Memory B cell (primary cell): ENCODE results near the gene HSPH1.

Experiments
- ATAC-seq: fragments of 150-1000 bp; cut with Tn5 transposase; 2 replicates; pipeline ENCODE4 v1.10.0; 2021; ENCODE audit warnings: low read depth, mild to moderate bottlenecking, moderate library complexity
- DNase-seq, 2 donors: peaks; one replicate each; pipeline ENCODE4 v3.0.0; 2022; ENCODE audit warnings: low spot score in 2 of 2
- H3K27ac Mint-ChIP-seq: one replicate; pipeline ENCODE4 v1.8.0; 2022; ENCODE audit warnings: mild to moderate bottlenecking, moderate library complexity, mixed read lengths
- H3K27me3 Mint-ChIP-seq: one replicate; pipeline ENCODE4 v1.8.0; 2022; ENCODE audit warnings: mixed read lengths
- H3K36me3 Mint-ChIP-seq: one replicate; pipeline ENCODE4 v1.8.0; 2022; ENCODE audit warnings: mild to moderate bottlenecking, mixed read lengths
- H3K4me1 Mint-ChIP-seq: one replicate; pipeline ENCODE4 v1.8.0; 2022; ENCODE audit warnings: mixed read lengths
- H3K4me3 Mint-ChIP-seq: one replicate; pipeline ENCODE4 v1.8.0; 2022; ENCODE audit warnings: mild to moderate bottlenecking, moderate library complexity, mixed read lengths
- H3K9me3 Mint-ChIP-seq: one replicate; pipeline ENCODE4 v1.8.0; 2022; ENCODE audit warnings: mixed read lengths

HSPH1 gene

DNA sequence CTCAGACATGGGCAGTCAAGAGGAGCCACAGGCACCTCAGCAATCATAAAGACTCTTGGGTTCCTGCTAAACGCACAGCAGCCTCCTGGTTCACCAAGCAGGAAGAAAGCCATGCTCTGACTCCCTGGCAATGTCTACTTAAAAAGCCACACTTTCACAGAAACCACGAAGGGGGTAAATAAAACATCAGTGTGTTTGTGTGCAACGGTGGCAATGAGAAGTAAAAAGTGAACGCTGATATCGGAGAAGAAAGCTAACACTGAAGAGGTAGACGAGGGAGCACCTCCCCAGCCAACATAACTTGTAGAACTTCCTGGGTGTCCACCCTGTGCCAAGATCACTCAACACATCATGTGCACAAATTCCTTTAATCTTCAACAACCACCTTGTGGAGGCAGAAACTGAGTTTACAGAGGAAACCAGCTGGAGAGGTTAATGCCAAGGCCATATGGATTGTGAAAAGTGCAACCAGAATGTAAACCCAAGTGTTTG lies 30.2 kb downstream of the HSPH1 start:
- Mint-ChIP-seq H3K27ac (no peak overlapping the region), H3K4me1 (peaks cover 5% of the 10 kb centered on the region), H3K9me3 (no peaks in the 10 kb centered on the region), H3K4me3 (no peak overlapping the region), H3K27me3 (peaks cover 8% of the 10 kb centered on the region), H3K36me3 (peaks cover 10% of the 10 kb centered on the region)
- DNase-seq (no peak), ATAC-seq (no peak)

DNA sequence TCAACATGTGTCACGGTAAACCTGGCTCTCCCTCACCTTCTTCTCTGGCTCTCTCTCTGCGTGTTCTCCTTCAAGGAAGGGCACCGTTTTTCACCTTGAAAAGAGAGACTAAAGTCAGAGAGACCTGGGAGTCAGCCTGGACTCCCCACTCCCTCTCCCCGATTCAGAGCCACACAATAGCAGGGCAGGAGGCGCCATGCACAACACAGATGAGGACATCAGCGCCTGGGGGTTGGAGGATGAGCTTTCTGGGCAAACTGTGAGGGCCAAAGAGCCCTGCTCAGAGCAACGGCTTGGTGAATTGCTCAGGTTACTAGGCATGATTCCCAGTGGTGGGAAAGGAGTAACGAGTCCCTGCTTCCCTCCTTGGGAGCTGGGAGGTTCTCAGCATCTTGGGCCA lies 32.3 kb downstream of the HSPH1 start:
- Mint-ChIP-seq H3K27ac (no peak overlapping the region), H3K27me3 (peaks cover 15% of the 10 kb centered on the region), H3K4me3 (no peak overlapping the region), H3K9me3 (no peaks in the 10 kb centered on the region), H3K4me1 (peaks cover 5% of the 10 kb centered on the region), H3K36me3 (peaks cover 4% of the 10 kb centered on the region)
- ATAC-seq, result no peak
- DNase-seq, result no peak

DNA sequence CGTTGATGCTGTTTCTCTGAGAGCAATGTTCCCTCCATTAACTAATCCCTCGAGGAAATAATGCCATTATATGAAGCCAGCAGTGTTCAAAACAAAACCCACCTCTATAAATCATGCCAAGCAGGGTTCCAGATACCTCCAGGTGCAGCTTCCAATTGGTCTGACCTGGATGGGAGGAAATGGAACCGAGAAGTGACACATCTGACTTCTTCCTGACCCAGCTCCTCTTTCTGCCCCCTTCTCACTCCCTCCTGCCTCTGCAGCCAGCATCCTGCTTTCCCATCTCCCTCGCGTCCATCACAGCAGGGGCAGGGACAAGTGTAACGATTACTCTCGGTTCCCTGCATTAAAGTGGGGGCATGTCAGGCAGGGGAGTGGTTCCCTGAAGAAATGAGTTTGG lies 37.5 kb downstream of the HSPH1 start:
- no peak for ATAC-seq
- H3K4me1 Mint-ChIP-seq, result peaks cover 6% of the 10 kb centered on the region
- no peak for DNase-seq
- no peaks in the 10 kb centered on the region for H3K9me3 Mint-ChIP-seq
- no peak overlapping the region for H3K27ac Mint-ChIP-seq
- no peak overlapping the region for H3K4me3 Mint-ChIP-seq
- peaks cover 32% of the 10 kb centered on the region for H3K27me3 Mint-ChIP-seq
- no peaks in the 10 kb centered on the region for H3K36me3 Mint-ChIP-seq

DNA sequence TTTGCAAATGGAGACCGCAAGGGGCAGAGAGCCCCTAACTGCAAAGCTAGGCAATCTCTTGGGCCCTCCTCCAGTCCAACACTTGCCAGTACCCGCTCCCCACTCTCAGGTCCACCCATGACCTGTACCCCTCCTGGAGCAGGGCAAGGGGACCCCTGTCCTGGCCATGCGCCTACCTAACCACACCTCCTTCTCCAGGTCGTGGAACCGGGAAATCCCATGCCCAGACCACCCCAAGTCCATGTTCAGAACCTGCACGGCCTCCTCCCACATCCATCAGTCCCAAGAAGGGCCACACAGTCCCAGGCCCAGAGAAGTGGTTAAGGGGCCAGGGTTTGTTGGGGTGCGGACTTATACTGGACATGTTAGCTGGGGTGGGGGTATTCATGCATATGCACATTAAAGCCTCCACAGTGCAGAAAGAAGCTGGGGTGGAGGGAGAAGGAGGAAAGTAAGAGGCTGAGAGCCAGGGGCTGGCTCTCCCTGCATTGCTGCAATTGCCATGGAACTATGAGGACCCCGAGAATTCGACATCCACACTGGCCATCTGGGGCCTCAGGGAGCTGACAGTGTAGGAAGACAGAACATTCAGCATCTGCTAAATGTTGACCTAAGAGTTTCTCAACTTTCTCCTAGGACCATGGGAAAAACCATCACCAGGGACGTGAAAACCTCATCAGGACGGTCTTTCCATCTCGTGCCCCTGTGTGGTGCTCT lies 39.0 kb downstream of the HSPH1 start:
- Mint-ChIP-seq H3K27me3 (peaks cover 32% of the 10 kb centered on the region), H3K36me3 (no peaks in the 10 kb centered on the region), H3K4me3 (no peak overlapping the region), H3K9me3 (no peaks in the 10 kb centered on the region), H3K4me1 (peaks cover 6% of the 10 kb centered on the region), H3K27ac (no peak overlapping the region)
- DNase-seq, result no peak
- no peak for ATAC-seq

DNA sequence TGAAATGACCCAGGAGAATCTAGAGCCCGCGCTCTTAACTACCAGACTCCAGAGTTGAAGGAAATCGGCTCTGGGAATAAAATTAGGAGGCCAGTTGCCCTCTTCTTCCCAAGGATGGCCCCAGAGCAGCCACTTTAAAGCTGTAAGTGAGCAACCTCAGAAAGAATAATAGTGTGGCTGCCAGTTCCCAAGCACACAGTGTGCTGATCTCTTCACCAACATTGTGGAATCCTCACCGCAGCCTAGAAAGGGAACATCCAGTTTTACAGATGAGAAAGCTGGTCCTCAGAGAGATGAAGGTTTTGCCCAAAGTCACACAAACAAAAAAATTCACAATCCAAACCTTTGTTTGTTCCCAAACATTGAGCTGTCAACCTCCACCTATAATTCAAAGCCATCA lies 39.6 kb downstream of the HSPH1 start:
- Mint-ChIP-seq H3K4me1 (peaks cover 6% of the 10 kb centered on the region), H3K9me3 (no peaks in the 10 kb centered on the region), H3K36me3 (no peaks in the 10 kb centered on the region), H3K4me3 (no peak overlapping the region), H3K27me3 (peaks cover 31% of the 10 kb centered on the region), H3K27ac (no peak overlapping the region)
- no peak for DNase-seq
- ATAC-seq, result no peak

DNA sequence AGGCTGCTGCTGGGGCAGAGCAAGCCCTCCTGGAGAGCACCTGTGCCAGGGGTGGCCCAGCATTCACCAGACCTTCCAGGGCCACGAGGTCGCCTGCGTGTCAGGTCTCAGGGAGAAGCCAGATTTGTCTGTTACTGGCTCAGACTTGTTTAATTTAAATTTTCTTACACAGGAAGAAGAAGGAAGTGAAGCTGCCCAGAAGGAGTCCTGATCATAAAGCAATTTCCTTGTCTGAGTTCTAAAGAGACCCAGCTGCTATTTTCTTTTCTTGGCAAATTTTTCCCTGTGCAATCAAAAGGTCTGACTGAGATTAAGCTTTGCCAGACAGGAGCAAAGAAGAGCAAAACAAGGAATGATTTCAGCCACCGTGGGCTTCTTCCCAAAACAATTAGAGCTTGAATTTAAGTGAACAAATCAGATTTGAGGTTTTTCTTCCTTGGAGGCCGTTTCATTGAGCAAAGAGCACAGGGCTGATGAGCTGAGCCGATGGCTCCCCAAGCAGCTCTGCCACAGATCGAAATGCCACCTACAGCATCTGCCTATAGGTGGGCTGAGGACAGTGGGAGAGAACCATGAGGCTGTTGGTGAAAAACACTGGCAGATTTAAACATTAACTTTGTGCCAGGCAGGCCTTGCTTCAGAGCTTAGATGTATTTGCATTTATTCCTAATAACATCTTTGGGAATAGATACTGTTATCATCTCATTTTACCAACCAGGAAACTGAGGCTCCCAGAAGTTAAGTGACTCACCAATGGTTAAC lies 40.1 kb downstream of the HSPH1 start:
- Mint-ChIP-seq H3K27me3 (peaks cover 29% of the 10 kb centered on the region), H3K4me1 (peaks cover 6% of the 10 kb centered on the region), H3K9me3 (no peaks in the 10 kb centered on the region), H3K36me3 (no peaks in the 10 kb centered on the region), H3K4me3 (no peak overlapping the region), H3K27ac (no peak overlapping the region)
- DNase-seq (no peak), ATAC-seq (no peak)

DNA sequence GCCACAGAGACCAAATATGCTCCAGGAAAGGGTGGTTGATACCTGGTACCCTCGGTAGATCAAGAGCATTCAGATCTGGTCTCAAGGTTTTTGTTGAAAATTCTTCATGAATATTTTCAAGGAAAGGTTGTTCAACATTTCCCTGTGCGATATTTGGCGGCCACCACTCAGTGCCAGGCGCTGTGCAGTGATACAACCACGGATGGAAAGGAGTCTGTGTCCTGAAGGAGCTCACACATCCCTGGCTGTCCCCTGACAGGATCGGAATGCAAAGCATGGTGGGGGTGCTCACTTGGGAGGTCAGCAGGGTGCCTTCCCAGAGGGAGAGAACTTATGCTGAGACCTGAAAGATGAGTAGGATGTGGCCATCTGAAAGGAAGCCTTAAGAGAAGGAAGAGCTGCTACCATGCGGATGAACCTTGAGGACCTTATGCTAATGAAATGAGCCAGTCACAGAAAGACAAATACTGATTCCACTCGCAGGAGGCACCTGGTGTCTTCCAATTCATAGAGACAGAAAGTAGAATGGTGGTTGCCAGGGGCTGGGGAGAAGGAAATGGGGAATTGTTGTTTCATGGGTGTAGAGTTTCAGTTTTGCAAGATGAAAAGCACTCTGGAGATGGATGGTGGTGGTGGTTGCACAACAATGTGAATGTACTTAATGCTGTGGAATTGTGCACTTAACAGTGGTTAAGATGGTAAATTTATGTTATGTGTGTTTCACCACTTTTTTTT lies 41.6 kb downstream of the HSPH1 start:
- Mint-ChIP-seq H3K4me1 (peaks cover 6% of the 10 kb centered on the region), H3K27me3 (peaks cover 24% of the 10 kb centered on the region), H3K27ac (no peak overlapping the region), H3K4me3 (no peak overlapping the region), H3K9me3 (no peaks in the 10 kb centered on the region), H3K36me3 (no peaks in the 10 kb centered on the region)
- DNase-seq, result no peak
- ATAC-seq, result no peak

DNA sequence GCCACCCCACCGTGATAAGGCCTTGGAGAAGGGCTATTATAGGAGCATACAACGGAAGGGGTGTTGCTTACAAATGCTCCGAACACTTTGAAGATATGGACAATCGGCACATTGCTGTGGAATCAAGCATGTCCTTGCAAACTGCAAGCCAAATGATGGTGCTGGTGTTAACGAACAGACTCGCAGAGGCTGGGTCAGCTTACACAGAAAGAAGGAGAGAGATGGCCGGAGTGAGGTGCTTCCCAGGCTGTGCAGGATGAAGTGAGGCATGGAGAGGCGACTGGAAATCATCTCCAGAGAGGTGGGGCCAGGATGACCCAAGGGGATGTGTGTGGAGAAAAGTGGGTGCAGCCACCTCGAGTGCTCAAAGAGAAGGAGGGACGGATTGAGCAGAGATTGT lies 42.2 kb downstream of the HSPH1 start:
- no peak overlapping the region for H3K4me3 Mint-ChIP-seq
- H3K4me1 Mint-ChIP-seq, result peaks cover 6% of the 10 kb centered on the region
- no peaks in the 10 kb centered on the region for H3K36me3 Mint-ChIP-seq
- no peak overlapping the region for H3K27ac Mint-ChIP-seq
- H3K9me3 Mint-ChIP-seq, result no peaks in the 10 kb centered on the region
- ATAC-seq (no peak), DNase-seq (no peak)
- H3K27me3 Mint-ChIP-seq, result peaks cover 27% of the 10 kb centered on the region

DNA sequence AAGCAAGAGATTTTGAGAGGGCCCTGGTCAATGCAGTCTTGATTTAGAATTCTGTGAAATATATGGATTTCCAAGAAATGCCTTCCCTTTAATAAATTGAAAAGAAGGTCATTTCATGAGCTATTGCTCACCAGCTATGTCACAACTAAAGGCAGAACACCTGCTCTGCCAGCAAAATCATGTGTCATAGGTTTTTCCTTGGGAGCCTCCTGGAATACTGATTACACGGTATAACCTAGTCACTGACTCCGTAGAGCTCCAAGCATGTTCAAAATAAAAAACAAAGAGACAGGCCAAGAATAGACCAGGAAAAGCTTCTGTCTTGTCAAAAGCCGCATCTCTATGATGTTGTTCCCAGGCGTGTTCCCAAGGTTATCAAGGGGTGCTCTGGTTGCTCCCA lies 45.5 kb downstream of the HSPH1 start:
- H3K27ac Mint-ChIP-seq, result no peak overlapping the region
- no peaks in the 10 kb centered on the region for H3K36me3 Mint-ChIP-seq
- ATAC-seq (no peak), DNase-seq (no peak)
- no peaks in the 10 kb centered on the region for H3K9me3 Mint-ChIP-seq
- peaks cover 23% of the 10 kb centered on the region for H3K27me3 Mint-ChIP-seq
- H3K4me1 Mint-ChIP-seq, result peaks cover 3% of the 10 kb centered on the region
- no peak overlapping the region for H3K4me3 Mint-ChIP-seq

DNA sequence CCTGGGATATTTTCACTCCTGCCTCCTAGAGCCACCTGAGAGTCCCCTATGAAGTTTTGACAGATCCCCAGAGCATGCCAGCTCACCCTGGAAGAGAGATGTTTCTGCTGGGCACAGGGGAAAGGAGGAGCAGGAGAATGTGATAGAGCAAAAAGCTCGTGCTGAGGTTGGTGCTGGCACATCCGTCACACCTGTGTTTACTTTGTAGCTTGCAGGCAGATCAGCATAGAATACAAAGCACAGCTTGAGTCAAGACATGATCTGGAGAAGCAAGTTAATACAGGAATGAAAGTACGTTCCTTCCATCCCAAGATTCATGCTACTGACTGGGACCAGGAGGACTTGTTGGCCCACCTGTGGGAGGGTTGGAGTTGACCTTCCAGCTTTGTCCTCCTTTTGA lies 46.1 kb downstream of the HSPH1 start:
- DNase-seq (no peak), ATAC-seq (no peak)
- no peaks in the 10 kb centered on the region for H3K36me3 Mint-ChIP-seq
- peaks cover 3% of the 10 kb centered on the region for H3K4me1 Mint-ChIP-seq
- no peak overlapping the region for H3K4me3 Mint-ChIP-seq
- H3K9me3 Mint-ChIP-seq, result no peaks in the 10 kb centered on the region
- H3K27ac Mint-ChIP-seq, result no peak overlapping the region
- peaks cover 20% of the 10 kb centered on the region for H3K27me3 Mint-ChIP-seq

DNA sequence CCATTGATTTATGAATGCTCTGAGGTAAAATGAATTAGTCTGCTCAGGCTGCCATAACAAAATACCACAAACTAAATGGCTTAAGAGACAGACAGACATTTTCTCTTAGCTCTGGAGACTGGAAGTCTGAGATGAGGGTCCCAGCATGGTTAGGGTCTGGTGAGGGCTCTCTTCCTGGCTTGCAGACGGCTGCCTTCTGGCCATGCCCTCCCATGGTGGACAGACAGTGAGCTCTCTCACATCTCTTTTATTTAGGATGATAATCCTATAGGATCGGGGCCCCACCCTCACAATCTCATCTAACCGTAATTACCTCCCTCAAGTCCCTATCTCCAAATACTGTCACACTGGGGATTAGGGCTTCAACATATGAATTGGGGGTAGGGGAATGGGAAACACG lies 47.1 kb downstream of the HSPH1 start:
- Mint-ChIP-seq H3K27ac (no peak overlapping the region), H3K27me3 (peaks cover 17% of the 10 kb centered on the region), H3K4me1 (no peaks in the 10 kb centered on the region), H3K4me3 (no peak overlapping the region), H3K36me3 (no peaks in the 10 kb centered on the region), H3K9me3 (no peaks in the 10 kb centered on the region)
- no peak for DNase-seq
- no peak for ATAC-seq

DNA sequence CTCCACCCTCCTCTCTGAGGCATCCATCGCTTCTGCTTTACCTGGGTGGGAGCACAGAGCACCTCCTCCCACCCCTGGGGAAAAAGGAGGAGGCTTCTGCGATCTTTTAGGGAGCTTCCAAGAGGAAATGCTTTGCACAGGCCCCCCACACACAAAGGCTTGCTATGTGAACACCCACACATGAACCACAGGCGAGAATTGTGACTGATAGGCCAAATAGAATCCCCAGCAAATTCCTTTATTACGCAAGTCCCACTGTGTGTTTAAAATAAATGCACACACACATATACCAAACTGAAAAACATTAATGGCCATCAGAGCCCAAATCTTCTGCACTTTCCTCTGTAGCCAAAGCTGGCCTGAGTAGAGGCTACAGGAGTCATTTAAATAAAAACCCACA lies 50.6 kb downstream of the HSPH1 start:
- Mint-ChIP-seq H3K9me3 (no peaks in the 10 kb centered on the region), H3K4me1 (no peaks in the 10 kb centered on the region), H3K4me3 (no peak overlapping the region), H3K36me3 (no peaks in the 10 kb centered on the region), H3K27me3 (peaks cover 12% of the 10 kb centered on the region), H3K27ac (no peak overlapping the region)
- ATAC-seq, result no peak
- no peak for DNase-seq

DNA sequence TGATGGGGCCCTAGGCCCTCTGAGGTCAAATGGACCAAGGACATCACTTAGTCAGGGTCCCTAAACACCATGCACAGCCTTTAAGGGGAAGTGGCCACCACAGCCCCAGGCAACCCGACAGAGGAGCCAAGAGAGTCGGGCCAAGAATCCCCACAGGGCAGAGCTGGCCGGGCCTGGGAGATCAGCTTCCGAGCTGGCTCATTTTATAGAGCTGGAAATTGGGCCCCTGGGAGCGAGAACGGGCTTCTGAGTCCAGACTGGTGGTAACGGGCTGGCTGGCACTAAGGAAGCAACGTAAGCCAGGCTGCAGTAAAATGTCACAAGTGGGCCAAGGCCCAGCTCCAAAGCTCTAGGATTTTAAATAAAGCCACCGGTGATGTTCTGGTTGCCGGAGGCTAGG lies 51.1 kb downstream of the HSPH1 start:
- DNase-seq, result no peak
- ATAC-seq, result no peak
- Mint-ChIP-seq H3K27ac (no peak overlapping the region), H3K4me3 (no peak overlapping the region), H3K36me3 (no peaks in the 10 kb centered on the region), H3K4me1 (no peaks in the 10 kb centered on the region), H3K27me3 (peaks cover 12% of the 10 kb centered on the region), H3K9me3 (no peaks in the 10 kb centered on the region)

DNA sequence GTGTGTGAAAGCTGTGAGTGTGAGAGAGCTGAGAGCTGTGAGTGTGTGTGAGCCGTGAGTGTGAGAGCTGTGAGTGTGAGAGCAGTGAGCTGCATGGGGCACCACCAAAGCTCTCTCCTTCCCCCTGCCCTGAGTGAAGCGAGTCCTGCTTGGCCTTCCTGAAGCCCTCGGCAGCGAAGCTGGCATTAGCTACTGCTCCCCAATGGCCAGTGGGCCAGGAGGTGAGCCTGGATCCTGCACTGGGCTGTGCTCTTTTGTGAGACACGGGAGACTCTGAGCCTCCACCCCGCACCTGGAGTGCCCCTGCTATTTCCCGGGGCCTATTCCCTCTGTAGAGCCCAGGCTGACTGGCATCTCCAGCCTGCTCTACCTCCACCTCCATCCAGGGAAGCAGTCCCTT lies 51.5 kb downstream of the HSPH1 start:
- H3K27ac Mint-ChIP-seq, result no peak overlapping the region
- no peak for ATAC-seq
- no peak overlapping the region for H3K4me3 Mint-ChIP-seq
- DNase-seq, result no peak
- no peaks in the 10 kb centered on the region for H3K9me3 Mint-ChIP-seq
- H3K27me3 Mint-ChIP-seq, result peaks cover 10% of the 10 kb centered on the region
- H3K36me3 Mint-ChIP-seq, result no peaks in the 10 kb centered on the region
- H3K4me1 Mint-ChIP-seq, result no peaks in the 10 kb centered on the region
